Adrenal gland (tissue), 12 donors: ENCODE measurements around the gene FAM221B. TPM values are rescaled to one million over a fixed set of nuclear protein-coding genes. Genes with fewer than 3 reads are reported as not detected.

ENCODE experiments used
- DNase-seq, 7 donors: peaks; one replicate each; pipeline ENCODE4 v3.0.0-alpha.2; 2019 to 2020
- H3K27ac ChIP-seq, 5 donors: fragments of 200-600 bp; sonication (generic) in 4 of 5; 1 replicate in 3 of 5; 2 replicates in 2 of 5; pipeline versions ENCODE4 v1.5.1 to v1.8.0; 2016 to 2020; ENCODE audit warnings: mild to moderate bottlenecking in 1 of 5
- H3K27me3 ChIP-seq: fragments of 200-600 bp; 2 replicates; pipeline ENCODE4 v1.8.0; 2021
- H3K36me3 ChIP-seq, 2 donors: fragments of 200-600 bp; replicated peaks in 1 of 2; 1 replicate in 1 of 2; 2 replicates in 1 of 2; pipeline versions ENCODE4 v1.5.1 to v1.8.0; 2018 to 2022
- H3K4me1 ChIP-seq, 2 donors: fragments of 200-600 bp; replicated peaks in 1 of 2; 1 replicate in 1 of 2; 2 replicates in 1 of 2; pipeline versions ENCODE4 v1.5.1 to v1.8.0; 2018 to 2021
- H3K4me3 ChIP-seq, 4 donors: fragments of 200-600 bp; sonication (generic) in 3 of 4; one replicate each; pipeline ENCODE4 v1.5.1; 2016 to 2018
- H3K9me3 ChIP-seq, 3 donors: fragments of 200-600 bp; sonication (generic) in 1 of 3; replicated peaks in 1 of 3; 1 replicate in 2 of 3; 2 replicates in 1 of 3; pipeline versions ENCODE4 v1.5.1 to v1.8.0; 2016 to 2021
- POLR2A ChIP-seq, 2 donors: fragments of 450-650 bp; IDR thresholded peaks; one replicate each; pipeline ENCODE4 v1.6.1; 2017; ENCODE audit warnings: antibody characterized with exemption in 2 of 2, mild to moderate bottlenecking in 2 of 2, moderate library complexity in 1 of 2
- WGBS, 4 donors: extraction: QIAGEN DNeasy Blood & Tissue Kit in 2 of 4; methylation state at CpG; one replicate each; pipeline versions ENCODE4 v1.1.5 to v1.1.7; 2013 to 2017; 5-methylcytosine and 5-hydroxymethylcytosine counted together
- intact Hi-C, 2 donors: fragments of 100-400 bp; cut with DNase I; formaldehyde crosslinking; loops; one replicate each; pipeline versions ENCODE4 v1.14.1 to v1.15.0; 2022 to 2023
- polyA plus RNA-seq, 3 donors: library from polyadenylated mRNA; stranded (reverse); fragments of 200-250 nt in 2 of 3; fragments of 350-450 nt in 1 of 3; fragmentation: Illumina TruSeq in 1 of 3; extraction: RNeasy Lipid Tissue Mini Kit (QIAGEN cat#74804) in 1 of 3; gene quantifications; one replicate each; pipeline ENCODE4 v1.2.3, GENCODE V29; 2013 to 2014
- total RNA-seq, 9 donors: library from RNA; depleted of rRNA in 4 of 9; stranded (reverse); fragments of >200 nt in 4 of 9; fragments of 120-200 nt in 1 of 9; fragmentation: NEBNext Ultra II Directional in 1 of 9; extraction: Animal tissue kit (Norgen Biotek cat#: 25700) in 1 of 9; gene quantifications; one replicate each; pipeline versions ENCODE4 v1.1.0 to v1.2.4, GENCODE V29; 2013 to 2023
- TF ChIP-seq, protein P1 (sequence below), 6 experiments: fragments of 450-650 bp in 4 of 6; fragments of 200-600 bp in 2 of 6; sonication (generic) in 1 of 6; IDR thresholded peaks; 1 replicate in 5 of 6; 2 replicates in 1 of 6; pipeline versions ENCODE4 v1.5.1 to v1.8.0; 2016 to 2021; ENCODE audit warnings: antibody characterized with exemption in 6 of 6, mild to moderate bottlenecking in 2 of 6, moderate library complexity in 1 of 6
- donor health status: healthy with polysubstance abuse.
- donor health status: Bipolar disorder and iron deficiency.
- donor health status: DM: yes; HTN: yes; CAD: no.
- donor health status: DM: no; HTN: no; CAD: no.
- donor health status: DM: no; HTN: no; CAD: no.
- donor health status: DM: yes; HTN: yes; CAD: no.

Gene FAM221B
- total and polyA plus RNA-seq, 12 donors: 0.07 to 0.22 (median 0.16) TPM; not detected in 9

DNA sequence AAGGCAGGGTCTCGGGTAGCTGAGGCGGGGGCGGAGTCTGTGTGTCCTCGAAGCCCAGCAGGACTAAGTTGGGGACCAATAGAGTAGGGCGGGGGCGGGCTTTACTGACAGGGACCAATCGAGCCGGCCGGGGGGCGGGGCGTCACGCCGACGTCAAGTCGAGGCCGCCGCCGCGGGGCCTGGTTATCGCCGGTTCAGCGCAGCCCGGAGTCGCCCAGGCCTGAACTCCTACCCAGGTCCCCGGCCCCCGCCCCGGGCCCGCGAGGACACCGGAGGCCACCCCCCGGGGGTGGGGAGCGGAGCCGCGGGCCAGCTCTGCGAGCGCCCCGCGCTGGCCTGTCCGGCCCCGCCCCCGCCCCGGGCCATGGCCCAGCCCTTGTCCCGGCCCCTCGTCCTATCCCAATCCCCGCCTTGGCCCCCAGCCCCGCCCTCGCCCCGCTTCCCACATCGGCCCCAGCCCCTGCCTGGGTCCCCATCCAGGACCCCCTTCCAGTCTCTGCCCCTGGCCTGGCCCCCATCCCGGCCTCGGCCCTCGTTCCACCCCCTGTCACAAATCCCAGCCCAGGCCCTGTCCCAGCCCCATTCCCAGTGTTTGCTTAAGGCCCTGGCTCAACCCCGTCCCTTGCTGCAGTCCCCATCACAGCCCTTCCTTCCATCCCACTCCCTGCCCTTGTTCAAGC, 692 bp upstream of the FAM221B start, which contains the start of gene TMEM8B:
TMEM8B (plus strand) TSS at position 145 of the 680 bp plus-strand sequence; CDS start at position 365, 220 bp downstream.
- no peaks in the 10 kb centered on the region for H3K27me3 ChIP-seq
- peak; percentile 94 to 99 (median 98) for DNase-seq
- peaks cover 30 to 33% of the 10 kb centered on the region in 2 donors for H3K4me1 ChIP-seq
- TF ChIP-seq, protein P1, sequence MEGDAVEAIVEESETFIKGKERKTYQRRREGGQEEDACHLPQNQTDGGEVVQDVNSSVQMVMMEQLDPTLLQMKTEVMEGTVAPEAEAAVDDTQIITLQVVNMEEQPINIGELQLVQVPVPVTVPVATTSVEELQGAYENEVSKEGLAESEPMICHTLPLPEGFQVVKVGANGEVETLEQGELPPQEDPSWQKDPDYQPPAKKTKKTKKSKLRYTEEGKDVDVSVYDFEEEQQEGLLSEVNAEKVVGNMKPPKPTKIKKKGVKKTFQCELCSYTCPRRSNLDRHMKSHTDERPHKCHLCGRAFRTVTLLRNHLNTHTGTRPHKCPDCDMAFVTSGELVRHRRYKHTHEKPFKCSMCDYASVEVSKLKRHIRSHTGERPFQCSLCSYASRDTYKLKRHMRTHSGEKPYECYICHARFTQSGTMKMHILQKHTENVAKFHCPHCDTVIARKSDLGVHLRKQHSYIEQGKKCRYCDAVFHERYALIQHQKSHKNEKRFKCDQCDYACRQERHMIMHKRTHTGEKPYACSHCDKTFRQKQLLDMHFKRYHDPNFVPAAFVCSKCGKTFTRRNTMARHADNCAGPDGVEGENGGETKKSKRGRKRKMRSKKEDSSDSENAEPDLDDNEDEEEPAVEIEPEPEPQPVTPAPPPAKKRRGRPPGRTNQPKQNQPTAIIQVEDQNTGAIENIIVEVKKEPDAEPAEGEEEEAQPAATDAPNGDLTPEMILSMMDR (IDR thresholded peaks at IDR 0.05): no peak
- TF ChIP-seq POLR2A (IDR thresholded peaks at IDR 0.05): peak in 1 of 2 donors; percentile 52
- peak within 1 kb of the TSS; percentile 48 to 99 (median 93) for H3K27ac ChIP-seq
- H3K9me3 ChIP-seq: no peaks in the 10 kb centered on the region
- intact Hi-C loops: loop anchor here (5.0 kb wide), 2 partner anchors 37 to 48 kb away; partner anchors contain the start of gene NPR2 (in 1 of the 2)
- WGBS, 4 donors: 0 to 1% (median 1%) methylated on average over 29 to 53 of the region's 53 CpGs; no CpG with 5 or more reads in 1 of the 4 donors
- H3K36me3 ChIP-seq: no peaks in the 10 kb centered on the region
- peak within 1 kb of the TSS; percentile 39 to 98 (median 50) for H3K4me3 ChIP-seq

DNA sequence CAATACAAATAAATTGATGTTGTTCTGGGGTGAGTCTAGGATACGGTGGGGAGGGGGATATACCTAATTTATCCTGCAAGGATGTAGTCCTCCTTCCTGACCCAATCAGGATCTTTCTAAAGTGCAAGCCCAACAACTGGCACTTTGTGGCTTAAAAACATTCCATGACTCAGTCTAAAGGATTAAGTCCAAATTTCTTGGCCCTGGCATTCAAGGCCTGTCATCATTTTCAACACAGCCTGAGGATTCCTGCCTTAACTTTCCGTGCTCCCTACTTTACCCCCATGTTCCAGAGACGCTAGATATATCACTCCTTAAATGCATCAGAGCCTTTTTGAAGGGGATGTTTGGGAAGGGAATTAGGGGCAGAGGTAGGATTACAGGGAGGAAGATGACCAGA, 1.0 kb downstream of the FAM221B start:
- TF ChIP-seq, protein P1 (IDR thresholded peaks at IDR 0.05): no peak
- no peak for TF ChIP-seq POLR2A (IDR thresholded peaks at IDR 0.05)
- Histone ChIP-seq H3K4me3 (no peak overlapping the region), H3K27me3 (no peaks in the 10 kb centered on the region), H3K4me1 (peaks cover 13 to 21% of the 10 kb centered on the region in 2 donors), H3K36me3 (no peaks in the 10 kb centered on the region), H3K9me3 (no peaks in the 10 kb centered on the region), H3K27ac (peak overlapping the region in 2 of 5 donors; percentile 46 to 47)
- DNase-seq: no peak
- intact Hi-C loops: loop anchor here (5.0 kb wide), 2 partner anchors 35 to 50 kb away; partner anchors contain the start of gene NPR2 (in 1 of the 2)
- WGBS, 4 donors: 47 to 69% (median 54%) methylated on average over 3 of the region's 3 CpGs

DNA sequence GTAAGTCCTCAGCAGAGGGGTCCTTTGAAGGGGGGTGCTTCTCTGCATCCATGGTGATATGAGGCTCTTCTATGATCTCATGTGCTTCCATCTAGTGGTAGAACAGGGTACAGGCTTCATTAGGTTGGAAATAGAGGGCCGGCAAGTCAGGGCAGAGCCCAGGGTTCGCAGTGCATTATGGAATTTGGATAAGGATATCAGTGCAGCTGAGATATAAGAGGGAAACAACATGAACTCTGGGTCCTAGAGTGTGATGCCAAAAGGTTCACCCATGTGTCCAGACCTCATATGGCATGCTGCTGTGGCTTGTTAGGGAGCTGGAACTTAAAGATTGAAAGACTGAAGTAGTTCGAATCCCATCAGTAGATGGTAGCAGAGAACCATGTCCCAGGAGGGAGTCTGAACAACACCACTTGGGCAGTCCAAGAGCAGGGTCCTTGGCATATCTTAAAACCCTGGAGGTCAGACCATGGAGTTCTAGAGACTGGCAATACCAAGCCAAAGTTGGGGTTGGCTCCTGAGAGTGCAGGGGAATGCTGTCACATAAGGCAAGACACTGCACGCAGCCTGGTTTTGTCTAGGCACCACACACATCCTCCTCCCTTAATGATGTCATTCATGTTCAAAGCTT, 2.3 kb downstream of the FAM221B start:
- intact Hi-C loops: loop anchor here (5.0 kb wide), 2 partner anchors 34 to 51 kb away; partner anchors contain the start of gene NPR2 (in 1 of the 2)
- H3K27ac ChIP-seq: peak overlapping the region in 1 of 5 donors; percentile 33
- H3K4me1 ChIP-seq: peaks cover 13 to 18% of the 10 kb centered on the region in 2 donors

DNA sequence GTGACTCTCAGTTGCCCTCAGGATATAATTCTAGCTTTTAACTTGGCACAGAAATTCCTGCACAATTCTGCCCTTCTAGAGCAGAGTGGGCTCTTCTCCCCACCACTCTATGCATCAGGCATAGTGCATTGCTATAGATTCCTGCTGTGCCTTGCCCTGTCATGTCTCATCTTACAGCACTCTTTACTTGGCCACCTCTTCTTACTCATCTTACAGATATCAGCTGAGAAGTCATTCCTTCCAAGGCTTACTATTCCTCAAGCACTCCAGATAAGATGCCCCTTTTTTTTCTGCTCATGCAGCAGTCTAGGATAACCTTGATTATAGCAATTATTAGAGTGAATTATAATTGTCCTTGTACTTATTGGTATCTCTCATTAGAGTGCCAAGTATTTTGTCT, 5.6 kb downstream of the FAM221B start:
- Histone ChIP-seq H3K36me3 (no peaks in the 10 kb centered on the region), H3K9me3 (no peaks in the 10 kb centered on the region), H3K4me3 (no peak overlapping the region), H3K27me3 (no peaks in the 10 kb centered on the region), H3K4me1 (no peaks in the 10 kb centered on the region), H3K27ac (no peak overlapping the region)
- intact Hi-C loops: no loop called here
- DNase-seq: no peak
- TF ChIP-seq, protein P1 (IDR thresholded peaks at IDR 0.05): no peak
- TF ChIP-seq POLR2A (IDR thresholded peaks at IDR 0.05): no peak

More for the DNA sequence above, 2.3 kb downstream of the FAM221B start:
- Histone ChIP-seq H3K36me3 (no peaks in the 10 kb centered on the region), H3K4me3 (no peak overlapping the region), H3K9me3 (no peaks in the 10 kb centered on the region), H3K27me3 (no peaks in the 10 kb centered on the region)
- peak in 5 of 7 donors; percentile 35 to 73 (median 52) for DNase-seq
- TF ChIP-seq, protein P1 (IDR thresholded peaks at IDR 0.05): peak; percentile 62 to 90 (median 77)
- no peak for TF ChIP-seq POLR2A (IDR thresholded peaks at IDR 0.05)
- WGBS, 4 donors: 31 to 39% (median 36%) methylated on average over 4 of the region's 4 CpGs
